GM19099 (cell line): Measurements from ENCODE around the gene PLPPR5.

ENCODE experiments used
- POLR2A ChIP-seq: IDR thresholded peaks from 3 replicates; pipeline ENCODE4 v1.6.1; 2011; ENCODE audit warnings: low read depth; ENCODE audit not compliant: insufficient read length; ENCODE audit errors: extremely low read depth

PLPPR5 gene, protein sequence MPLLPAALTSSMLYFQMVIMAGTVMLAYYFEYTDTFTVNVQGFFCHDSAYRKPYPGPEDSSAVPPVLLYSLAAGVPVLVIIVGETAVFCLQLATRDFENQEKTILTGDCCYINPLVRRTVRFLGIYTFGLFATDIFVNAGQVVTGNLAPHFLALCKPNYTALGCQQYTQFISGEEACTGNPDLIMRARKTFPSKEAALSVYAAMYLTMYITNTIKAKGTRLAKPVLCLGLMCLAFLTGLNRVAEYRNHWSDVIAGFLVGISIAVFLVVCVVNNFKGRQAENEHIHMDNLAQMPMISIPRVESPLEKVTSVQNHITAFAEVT

DNA sequence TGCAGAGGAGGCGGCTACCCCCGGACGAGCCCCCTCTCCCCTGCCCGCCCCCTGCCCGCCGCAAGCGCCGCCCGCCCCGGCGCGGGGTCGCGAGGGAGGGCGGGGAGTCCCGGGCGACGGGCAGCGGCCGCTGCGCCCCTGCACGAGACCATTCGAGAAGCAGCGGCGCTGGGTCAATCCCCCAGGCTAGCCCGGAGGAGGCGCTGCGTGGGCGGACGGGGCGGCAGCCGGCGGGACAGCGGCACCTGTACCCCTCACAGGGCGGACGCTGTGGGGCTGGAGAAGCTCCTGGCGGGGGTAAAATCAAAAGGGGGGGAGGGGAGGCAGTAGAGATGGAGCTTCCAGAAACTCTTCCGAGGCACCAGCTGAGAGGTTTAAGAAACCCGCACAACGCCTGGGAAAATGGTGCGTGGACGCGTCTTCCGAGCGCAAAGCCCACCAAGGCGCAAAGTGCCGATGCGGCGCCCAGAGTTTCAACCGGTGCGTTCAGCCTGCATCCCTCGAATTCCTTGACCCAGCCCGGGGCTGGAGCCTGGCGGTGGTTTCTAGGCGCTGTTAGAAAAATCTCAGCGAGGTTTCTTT is at the start of gene PLPPR5:
Gene PLPPR5 (minus strand): TSS at position 1 of the 582 bp plus-strand sequence. CDS start 190 bp downstream, outside the sequence.
- TF ChIP-seq POLR2A: no peak

DNA sequence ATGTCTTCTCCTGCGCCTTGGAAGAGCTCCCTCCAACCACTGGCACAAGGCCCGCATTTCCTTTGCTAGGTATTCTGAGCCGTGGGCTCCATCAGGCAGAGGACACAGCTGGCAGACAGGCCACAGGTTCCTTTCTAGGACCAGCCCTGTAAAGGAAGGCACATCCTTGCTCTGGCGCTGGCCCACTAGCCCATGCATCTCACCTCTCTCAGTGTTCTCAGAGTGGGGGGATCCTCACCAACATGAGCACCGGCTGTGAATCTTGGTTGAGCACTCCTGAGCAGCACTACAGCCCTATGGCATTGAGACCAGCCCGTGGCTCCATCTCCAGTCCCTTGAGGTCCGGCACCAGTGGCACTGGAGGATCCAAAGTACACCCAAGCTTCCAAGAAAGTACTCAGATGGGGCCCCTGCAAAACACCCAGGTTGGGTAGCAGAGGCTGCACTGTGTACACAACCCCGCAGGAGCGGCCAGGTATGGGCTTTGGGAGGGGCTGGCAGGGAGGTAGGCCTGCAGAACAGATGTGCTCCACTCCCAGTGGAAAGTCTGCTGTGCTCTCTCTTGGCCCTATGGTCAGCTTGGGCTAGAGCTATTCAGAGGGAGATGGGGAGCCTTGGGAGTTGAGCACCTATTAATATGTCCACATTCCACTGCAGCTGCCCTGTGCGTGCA is 47.1 kb upstream of the PLPPR5 start:
- TF ChIP-seq POLR2A: no peak

DNA sequence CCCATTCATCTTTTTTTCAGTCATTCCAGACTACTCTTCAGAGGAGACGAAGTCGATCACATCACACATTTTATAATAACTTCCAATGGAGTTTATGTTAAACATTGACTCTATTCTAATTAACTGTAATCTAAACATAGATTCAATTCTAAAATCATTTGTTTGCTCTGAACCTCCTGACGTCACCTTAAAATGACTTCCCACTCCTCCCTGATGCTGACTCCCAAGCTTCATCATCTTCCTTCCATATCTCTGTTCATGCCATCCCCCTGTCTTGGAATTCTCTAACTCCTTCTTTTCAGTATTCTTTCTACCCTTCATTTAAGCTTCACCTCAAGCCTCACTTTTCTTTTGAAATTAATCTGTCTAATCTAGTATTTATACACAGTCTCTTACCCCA is 45.1 kb upstream of the PLPPR5 start:
- no peak for TF ChIP-seq POLR2A

DNA sequence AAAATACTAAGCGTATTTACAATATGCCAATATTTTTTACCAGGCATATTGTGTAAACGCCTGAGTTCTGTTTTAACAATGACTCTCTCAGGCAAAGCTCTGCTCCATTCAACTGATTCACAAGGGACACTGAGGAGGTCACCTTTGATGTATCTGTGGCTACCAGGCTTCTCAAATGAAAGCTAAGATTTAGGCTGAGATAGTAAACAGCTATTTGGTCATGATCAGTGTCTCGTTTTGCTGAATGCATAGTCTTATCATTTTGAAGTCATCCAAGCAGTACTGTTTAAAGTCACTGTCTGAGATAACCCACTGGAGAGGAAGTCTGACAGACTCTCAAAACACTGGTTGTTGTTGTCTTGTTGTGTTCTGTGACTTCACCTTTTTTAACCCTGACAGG is 13.7 kb upstream of the PLPPR5 start:
- no peak for TF ChIP-seq POLR2A

DNA sequence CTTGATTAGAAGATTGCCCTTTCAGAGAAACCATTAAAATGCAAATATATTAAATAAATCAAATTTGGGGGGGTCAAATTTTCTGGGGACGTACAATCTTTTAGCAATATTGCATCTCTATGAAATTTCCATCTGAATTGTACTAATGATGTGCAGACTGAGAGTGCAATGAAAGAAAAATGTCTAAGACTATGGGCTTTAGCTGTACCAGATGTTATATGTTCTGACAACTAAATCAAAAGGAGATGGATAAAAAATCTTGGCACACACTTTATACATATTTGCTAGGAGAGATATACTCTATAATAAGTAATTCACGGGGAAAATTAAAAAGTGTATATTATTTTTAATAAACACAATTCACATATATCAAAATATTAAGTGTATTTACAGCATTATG is 13.0 kb upstream of the PLPPR5 start:
- no peak for TF ChIP-seq POLR2A

DNA sequence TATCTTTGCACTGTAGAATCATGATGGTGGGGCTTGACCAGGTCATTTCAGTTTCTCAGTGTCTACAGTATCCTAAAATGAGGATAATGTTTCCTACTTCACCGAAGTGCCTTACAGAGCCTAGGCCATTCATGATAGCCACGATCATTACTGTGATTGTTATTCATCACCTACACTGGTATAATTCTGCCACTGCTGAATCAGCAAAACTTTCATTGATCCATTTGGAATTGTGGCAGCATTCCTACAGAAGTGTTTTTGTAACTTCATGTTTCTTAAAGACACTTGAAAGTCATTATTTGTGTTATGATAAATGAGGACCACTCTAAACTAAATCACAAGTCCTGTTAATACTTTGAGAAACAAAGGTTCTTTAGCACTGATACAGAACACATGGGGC is 6.0 kb upstream of the PLPPR5 start:
- no peak for TF ChIP-seq POLR2A

DNA sequence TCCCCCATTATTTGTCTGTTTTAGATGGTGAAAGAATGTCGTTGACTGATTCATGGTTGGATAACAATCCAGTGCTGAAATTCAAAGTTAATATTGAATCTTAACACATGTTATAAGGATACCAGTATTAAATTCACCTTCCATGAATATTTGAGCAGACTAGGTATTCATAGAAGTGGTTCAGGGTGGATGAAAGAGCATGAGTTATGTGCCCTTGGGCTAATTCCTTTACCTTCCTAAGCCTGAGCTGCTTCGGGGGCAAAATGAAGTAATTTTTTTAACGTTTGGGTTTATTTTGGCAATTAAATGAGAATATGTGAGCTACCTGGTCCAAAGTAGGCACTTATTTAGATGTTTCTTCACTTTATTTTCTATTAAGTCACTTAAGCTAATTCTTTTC is 2.7 kb upstream of the PLPPR5 start:
- no peak for TF ChIP-seq POLR2A

DNA sequence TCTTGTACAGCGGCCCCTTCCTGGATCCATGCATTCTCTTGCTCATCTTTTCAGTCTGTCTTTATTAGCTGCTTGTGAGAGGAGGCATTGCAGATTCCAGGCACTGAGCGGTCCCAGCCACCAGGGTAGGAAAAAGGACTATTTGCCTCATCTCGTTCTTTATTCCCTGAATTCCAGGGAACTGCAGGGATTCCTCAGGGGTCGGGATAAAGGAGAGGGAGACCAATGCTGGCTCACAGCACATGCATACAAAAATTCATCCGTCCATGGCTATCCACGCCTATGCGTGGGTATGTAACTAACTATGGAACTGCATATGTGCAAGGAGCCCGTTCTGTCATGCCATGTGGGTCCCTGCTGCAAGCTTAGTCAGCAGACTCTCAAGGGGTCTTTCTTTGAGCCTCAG is 879 bp upstream of the PLPPR5 start:
- no peak for TF ChIP-seq POLR2A

DNA sequence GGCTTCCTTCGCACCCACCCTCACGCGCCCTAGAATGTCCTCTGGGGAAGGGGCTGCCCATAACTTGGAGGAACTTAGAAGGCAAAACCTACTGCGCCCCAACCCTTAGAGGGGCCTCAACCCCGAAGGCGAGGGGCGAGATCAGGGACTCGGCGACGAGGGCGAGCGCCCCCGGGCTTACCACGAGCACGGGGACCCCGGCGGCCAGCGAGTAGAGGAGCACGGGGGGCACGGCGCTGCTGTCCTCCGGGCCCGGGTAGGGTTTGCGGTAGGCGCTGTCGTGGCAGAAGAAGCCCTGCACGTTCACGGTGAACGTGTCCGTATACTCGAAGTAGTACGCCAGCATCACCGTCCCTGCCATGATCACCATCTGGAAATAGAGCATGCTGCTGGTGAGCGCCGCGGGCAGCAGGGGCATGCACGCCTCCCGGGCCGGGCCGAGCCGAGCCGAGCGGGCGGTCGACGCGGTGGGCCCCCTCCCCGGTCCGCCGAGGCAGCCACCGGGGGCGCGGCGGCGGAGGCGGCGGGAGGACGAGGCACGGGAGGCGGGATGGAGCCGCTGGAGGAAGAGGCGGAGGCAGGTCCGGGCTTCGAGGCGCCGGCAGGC is 304 bp downstream of the PLPPR5 start:
- no peak for TF ChIP-seq POLR2A

DNA sequence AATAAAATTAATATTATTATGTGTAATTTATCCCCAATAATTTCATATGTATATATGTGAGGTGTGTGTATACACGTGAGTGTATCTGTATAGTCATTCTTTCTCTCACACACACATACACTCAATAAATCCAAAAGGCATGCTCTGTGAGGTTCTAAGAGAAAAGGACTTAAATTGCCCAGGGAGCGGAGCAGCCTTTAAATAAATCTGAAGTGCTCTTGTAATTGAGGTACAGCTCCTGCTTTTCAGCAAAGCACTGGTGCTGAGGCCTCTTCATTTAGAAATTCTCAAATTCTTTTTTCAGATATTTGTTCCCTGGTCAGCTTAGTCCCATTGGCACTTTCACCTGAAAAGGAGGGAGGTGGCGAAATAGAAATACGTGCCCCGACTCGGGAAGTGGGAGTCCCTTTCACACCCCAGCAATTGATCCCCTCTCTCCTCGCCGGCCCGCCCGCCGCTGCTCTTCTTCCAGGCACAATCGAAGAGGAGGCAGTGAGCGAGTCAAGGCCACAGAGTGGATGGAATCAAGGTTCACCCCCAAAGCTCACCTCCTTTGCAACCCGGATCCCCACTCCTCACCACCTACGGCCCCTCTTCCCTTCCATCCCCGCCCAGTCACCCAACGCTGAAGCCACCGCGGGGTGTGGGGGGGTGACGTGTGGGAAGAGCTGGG is 944 bp downstream of the PLPPR5 start:
- TF ChIP-seq POLR2A: no peak

DNA sequence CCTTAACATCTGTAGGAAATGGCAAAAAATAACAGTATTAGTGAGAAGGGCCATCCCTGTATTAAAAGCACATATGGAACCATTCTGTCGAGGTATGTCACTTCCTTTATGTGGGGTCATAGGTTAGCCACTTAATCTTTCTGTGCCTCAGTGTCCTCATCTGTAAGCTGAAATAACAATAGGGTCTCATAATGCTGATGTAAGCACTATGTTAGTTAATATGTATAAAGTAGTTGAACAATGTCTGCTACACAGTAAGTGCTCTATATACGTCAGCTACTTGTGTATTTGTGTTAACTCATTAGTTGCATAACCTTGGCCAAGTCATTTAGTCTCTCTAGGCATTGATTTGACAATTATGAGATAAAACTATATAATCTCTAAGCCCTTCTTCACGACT is 11.8 kb downstream of the PLPPR5 start:
- TF ChIP-seq POLR2A: no peak

DNA sequence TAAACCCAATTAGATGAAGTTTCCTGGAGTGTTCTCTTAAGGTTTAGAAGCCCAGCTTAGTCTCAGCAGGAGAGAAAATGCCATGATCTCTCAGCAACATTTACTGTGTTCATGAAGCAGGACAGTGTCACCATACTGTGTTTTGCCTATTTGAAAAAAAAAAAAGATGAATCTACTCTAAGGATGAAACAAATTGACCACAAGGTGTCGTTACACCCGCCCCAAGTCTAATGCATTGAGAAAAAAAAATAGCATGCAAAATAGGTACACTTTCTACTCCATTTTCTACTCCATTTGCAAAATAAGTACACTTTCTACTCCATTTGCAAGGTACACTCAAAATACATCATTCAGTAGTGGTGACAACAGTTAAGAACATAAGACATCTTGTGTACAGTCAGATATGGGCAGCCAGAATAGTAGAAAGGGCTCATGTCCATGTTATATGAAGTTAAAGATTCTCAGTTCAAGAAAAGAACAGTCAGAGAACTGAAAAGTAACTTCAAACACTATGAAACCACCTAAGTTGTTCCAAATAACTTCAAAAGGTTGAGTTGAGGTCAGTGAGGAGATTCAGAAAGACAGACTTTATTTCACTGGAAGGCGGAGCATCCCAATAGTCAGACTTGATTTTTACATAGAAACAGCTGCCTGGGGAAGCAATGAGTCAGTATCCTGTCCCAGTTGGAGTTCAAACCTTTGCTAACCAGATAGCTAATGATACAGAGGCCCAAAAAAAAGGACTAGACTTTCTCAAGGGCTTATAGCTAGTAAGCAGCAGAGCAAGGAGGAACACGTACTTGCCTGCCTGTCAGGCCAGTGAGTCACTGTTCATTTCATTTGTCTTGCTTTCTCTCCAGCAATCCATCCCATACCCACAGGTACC is 13.3 kb downstream of the PLPPR5 start:
- TF ChIP-seq POLR2A: no peak

DNA sequence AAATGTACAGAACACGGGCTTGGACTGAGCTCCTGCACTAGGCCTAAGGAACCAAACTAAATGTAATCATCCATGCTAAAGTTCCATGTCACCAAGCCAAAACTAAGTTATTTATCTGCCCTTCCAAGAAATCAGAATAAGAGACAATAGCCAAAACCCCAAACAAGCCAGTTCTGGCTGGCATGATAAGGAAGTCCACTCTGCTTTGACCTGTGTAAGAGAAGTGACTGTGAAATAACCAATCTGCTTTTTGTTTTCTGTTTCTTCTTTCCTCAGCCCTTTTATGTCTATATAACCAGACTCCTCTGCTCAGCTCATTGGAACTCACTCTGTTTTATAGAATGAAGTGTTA is 15.1 kb downstream of the PLPPR5 start:
- TF ChIP-seq POLR2A: no peak

DNA sequence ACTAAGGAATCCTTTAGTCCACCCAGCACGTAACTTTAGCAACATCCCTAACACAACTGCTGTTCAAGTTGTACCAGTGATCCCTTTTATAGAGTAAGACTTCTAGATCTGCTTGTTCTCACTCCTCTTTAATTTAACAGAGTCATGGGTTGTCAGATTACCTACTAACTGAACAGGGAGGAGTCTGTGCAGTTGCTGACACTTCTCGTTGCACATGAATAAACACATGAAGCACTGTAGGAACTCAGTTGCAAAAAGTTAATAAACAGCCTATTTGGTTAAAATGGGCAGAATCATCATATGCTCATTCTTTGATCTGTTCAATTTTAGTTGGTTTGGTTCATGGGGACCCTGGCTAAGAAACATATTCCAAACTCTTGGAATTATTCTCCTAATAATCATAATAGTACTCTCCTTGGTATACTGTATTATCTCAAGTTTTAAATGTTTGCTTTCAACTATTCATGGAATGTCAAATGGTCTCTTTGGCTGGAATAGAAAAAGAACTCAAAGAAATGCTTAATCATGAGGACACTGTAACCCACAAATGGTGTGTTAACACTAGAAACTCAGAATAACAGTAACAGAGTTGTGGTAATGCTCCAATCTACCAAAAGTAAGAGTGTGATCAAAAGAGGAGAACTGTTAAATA is 15.6 kb downstream of the PLPPR5 start:
- TF ChIP-seq POLR2A: no peak
